Measurements from ENCODE around the gene FAM209B.
A peak's percentile ranks its signal among the peaks of the same experiment; 100 is the strongest.

Gene FAM209B

DNA sequence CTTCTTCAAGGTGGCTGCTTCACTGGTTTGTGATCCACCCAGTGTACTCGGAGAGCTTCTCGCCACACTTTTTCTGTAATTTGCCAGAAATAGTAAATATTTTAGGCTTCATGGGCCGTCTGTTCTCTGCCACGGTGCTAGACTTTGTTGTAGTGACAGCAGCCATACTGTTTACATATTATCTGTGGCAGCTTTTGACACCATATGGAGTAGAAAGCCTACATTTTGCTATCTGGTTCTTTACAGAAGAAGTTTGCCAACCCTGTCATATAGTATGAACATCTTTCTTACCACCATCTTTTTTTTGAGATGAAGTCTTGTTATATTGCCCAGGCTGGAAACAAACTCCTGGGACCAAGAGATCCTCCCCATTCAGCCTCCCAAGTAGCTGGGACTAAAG is 32.5 kb downstream of the FAM209B start:
- H3K36me3 ChIP-seq (replicated peaks; ENCODE audit: insufficient read depth, low read length) = no peaks in the 10 kb centered on the region
- no peaks in the 10 kb centered on the region for H4K20me1 ChIP-seq (ENCODE audit: insufficient read depth, low read length)
- no peak for DNase-seq
- peaks cover 4% of the 10 kb centered on the region; the same call in 1 of the 2 replicates for H3K4me1 ChIP-seq (ENCODE audit: low read length)
- H3K9me3 ChIP-seq (replicated peaks; ENCODE audit: insufficient read depth, low read length) = no peaks in the 10 kb centered on the region
- no peak overlapping the region for H3K4me3 ChIP-seq (ENCODE audit: low read length)
- TF ChIP-seq, protein P1, sequence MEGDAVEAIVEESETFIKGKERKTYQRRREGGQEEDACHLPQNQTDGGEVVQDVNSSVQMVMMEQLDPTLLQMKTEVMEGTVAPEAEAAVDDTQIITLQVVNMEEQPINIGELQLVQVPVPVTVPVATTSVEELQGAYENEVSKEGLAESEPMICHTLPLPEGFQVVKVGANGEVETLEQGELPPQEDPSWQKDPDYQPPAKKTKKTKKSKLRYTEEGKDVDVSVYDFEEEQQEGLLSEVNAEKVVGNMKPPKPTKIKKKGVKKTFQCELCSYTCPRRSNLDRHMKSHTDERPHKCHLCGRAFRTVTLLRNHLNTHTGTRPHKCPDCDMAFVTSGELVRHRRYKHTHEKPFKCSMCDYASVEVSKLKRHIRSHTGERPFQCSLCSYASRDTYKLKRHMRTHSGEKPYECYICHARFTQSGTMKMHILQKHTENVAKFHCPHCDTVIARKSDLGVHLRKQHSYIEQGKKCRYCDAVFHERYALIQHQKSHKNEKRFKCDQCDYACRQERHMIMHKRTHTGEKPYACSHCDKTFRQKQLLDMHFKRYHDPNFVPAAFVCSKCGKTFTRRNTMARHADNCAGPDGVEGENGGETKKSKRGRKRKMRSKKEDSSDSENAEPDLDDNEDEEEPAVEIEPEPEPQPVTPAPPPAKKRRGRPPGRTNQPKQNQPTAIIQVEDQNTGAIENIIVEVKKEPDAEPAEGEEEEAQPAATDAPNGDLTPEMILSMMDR (IDR thresholded peaks at IDR 0.05; ENCODE audit: low read length) = no peak
- TF ChIP-seq EZH2phosphoT487 (IDR thresholded peaks at IDR 0.05; ENCODE audit: low read length) (no peak), EZH2 (optimal IDR thresholded peaks at IDR 0.05; ENCODE audit: low read depth, low read length) (no peak)
- no peak overlapping the region for H2AFZ ChIP-seq (ENCODE audit: low read length)
- no peak overlapping the region for H3K4me2 ChIP-seq (ENCODE audit: low read depth, low read length)
- H3K9me2 ChIP-seq (replicated peaks; ENCODE audit: insufficient read depth, low read length) = no peaks in the 10 kb centered on the region
- H3K27me3 ChIP-seq (replicated peaks; ENCODE audit: insufficient read depth, low read length) = no peaks in the 10 kb centered on the region
- no peaks in the 10 kb centered on the region for H3K79me2 ChIP-seq (ENCODE audit: low read length)
- no peaks in the 10 kb centered on the region for H3F3A ChIP-seq (ENCODE audit: insufficient read depth, low read length)
- H3K9ac ChIP-seq (ENCODE audit: low read length) = no peak overlapping the region
- no peak overlapping the region for H3K27ac ChIP-seq (ENCODE audit: low read length)

DNA sequence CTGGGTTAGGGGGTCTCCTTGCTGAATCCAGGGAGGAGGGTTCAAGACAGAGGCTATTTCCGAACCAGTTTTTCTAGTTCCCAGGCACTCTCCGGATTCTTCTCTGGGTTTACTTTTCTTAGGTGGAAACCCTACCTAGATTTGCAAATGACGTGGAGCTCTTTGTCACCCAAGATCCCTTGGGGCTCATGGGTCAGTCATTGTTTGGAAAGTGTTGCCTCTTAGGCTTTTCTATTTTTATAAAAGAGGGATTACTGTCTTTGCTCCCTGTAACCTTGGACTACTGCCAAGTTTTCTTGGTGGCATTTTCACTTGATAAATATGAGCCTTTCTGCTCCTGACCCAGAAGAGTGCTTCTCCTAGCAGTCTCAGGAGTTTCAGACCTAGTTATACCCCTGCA is 33.6 kb downstream of the FAM209B start:
- H3K27ac ChIP-seq (ENCODE audit: low read length) = no peak overlapping the region
- H4K20me1 ChIP-seq (ENCODE audit: insufficient read depth, low read length) = no peaks in the 10 kb centered on the region
- H3K9ac ChIP-seq (ENCODE audit: low read length) = no peak overlapping the region
- TF ChIP-seq EZH2phosphoT487 (IDR thresholded peaks at IDR 0.05; ENCODE audit: low read length) (no peak), EZH2 (optimal IDR thresholded peaks at IDR 0.05; ENCODE audit: low read depth, low read length) (no peak)
- TF ChIP-seq, protein P1 (IDR thresholded peaks at IDR 0.05; ENCODE audit: low read length) = no peak
- H3K36me3 ChIP-seq (replicated peaks; ENCODE audit: insufficient read depth, low read length) = no peaks in the 10 kb centered on the region
- no peaks in the 10 kb centered on the region for H3F3A ChIP-seq (ENCODE audit: insufficient read depth, low read length)
- peaks cover 4% of the 10 kb centered on the region; the same call in 1 of the 2 replicates for H3K4me1 ChIP-seq (ENCODE audit: low read length)
- no peak overlapping the region for H3K4me3 ChIP-seq (ENCODE audit: low read length)
- H3K9me2 ChIP-seq (replicated peaks; ENCODE audit: insufficient read depth, low read length) = no peaks in the 10 kb centered on the region
- no peaks in the 10 kb centered on the region for H3K27me3 ChIP-seq (replicated peaks; ENCODE audit: insufficient read depth, low read length)
- DNase-seq = peak; percentile 18
- no peaks in the 10 kb centered on the region for H3K79me2 ChIP-seq (ENCODE audit: low read length)
- H3K9me3 ChIP-seq (replicated peaks; ENCODE audit: insufficient read depth, low read length) = no peaks in the 10 kb centered on the region
- no peak overlapping the region for H2AFZ ChIP-seq (ENCODE audit: low read length)
- H3K4me2 ChIP-seq (ENCODE audit: low read depth, low read length) = no peak overlapping the region

DNA sequence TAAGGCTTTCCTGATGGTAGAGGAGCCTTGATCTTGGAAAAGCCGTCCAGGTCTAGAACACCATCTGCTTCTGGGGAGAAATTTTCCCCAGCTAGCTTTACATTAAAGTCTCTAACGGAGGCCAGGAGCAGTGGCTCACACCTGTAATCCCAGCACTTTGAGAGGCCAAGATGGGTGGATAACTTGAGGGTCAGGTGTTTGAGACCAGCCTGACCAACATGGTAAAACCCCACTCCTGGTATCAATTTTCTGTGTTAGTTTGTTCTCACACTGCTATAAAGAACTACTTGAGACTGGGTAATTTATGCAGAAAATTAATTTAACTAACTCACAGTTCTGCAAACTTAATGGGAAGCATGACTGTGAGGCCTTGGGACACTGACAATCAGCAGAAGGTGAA is 37.8 kb downstream of the FAM209B start:
- no peaks in the 10 kb centered on the region for H3F3A ChIP-seq (ENCODE audit: insufficient read depth, low read length)
- no peak for DNase-seq
- H3K4me1 ChIP-seq (ENCODE audit: low read length) = peaks cover 4% of the 10 kb centered on the region; the same call in 1 of the 2 replicates
- no peaks in the 10 kb centered on the region for H4K20me1 ChIP-seq (ENCODE audit: insufficient read depth, low read length)
- H3K4me2 ChIP-seq (ENCODE audit: low read depth, low read length) = no peak overlapping the region
- H2AFZ ChIP-seq (ENCODE audit: low read length) = no peak overlapping the region
- no peak overlapping the region for H3K4me3 ChIP-seq (ENCODE audit: low read length)
- H3K36me3 ChIP-seq (replicated peaks; ENCODE audit: insufficient read depth, low read length) = no peaks in the 10 kb centered on the region
- H3K9me2 ChIP-seq (replicated peaks; ENCODE audit: insufficient read depth, low read length) = no peaks in the 10 kb centered on the region
- H3K9me3 ChIP-seq (replicated peaks; ENCODE audit: insufficient read depth, low read length) = no peaks in the 10 kb centered on the region
- TF ChIP-seq, protein P1 (IDR thresholded peaks at IDR 0.05; ENCODE audit: low read length) = no peak
- no peak for TF ChIP-seq EZH2 (optimal IDR thresholded peaks at IDR 0.05; ENCODE audit: low read depth, low read length)
- no peak for TF ChIP-seq EZH2phosphoT487 (IDR thresholded peaks at IDR 0.05; ENCODE audit: low read length)
- H3K27ac ChIP-seq (ENCODE audit: low read length) = no peak overlapping the region
- no peaks in the 10 kb centered on the region for H3K79me2 ChIP-seq (ENCODE audit: low read length)
- no peak overlapping the region for H3K9ac ChIP-seq (ENCODE audit: low read length)
- no peaks in the 10 kb centered on the region for H3K27me3 ChIP-seq (replicated peaks; ENCODE audit: insufficient read depth, low read length)
